Keratinocyte (primary cell): ENCODE measurements around the gene SLC1A2. TPM values are rescaled to one million over a fixed set of nuclear protein-coding genes. Genes with fewer than 3 reads are reported as not detected.

ENCODE experiments used
- DNase-seq: peaks from one replicate; pipeline ENCODE4 v3.0.0-alpha.2; 2011; ENCODE audit warnings: low read depth, missing footprints, low spot score
- FAIRE-seq: peaks from 2 replicates; lab custom pipeline; 2011; peaks lifted over from hg19 to GRCh38; lab: Jason Lieb, UNC
- H2AFZ ChIP-seq: 2 replicates; pipeline ENCODE4 v1.6.0; 2012; ENCODE audit warnings: low read length, control low read depth, inconsistent platforms; ENCODE audit not compliant: control insufficient read depth
- H3K27ac ChIP-seq: 2 replicates; pipeline ENCODE4 v1.5.1; 2011; ENCODE audit warnings: low read length; ENCODE audit not compliant: control insufficient read depth, insufficient read depth
- H3K27me3 ChIP-seq: 3 replicates; pipeline ENCODE4 v1.6.0; 2011; ENCODE audit warnings: low read length; ENCODE audit not compliant: control insufficient read depth, insufficient read depth; ENCODE audit errors: extremely low read depth
- H3K36me3 ChIP-seq, 2 experiments: 2 replicates in 1 of 2; 3 replicates in 1 of 2; pipeline ENCODE4 v1.5.1; 2011; ENCODE audit warnings: low read length in 2 of 2, mild to moderate bottlenecking in 1 of 2; ENCODE audit not compliant: control insufficient read depth in 2 of 2, insufficient read depth in 2 of 2; ENCODE audit errors: extremely low read depth in 1 of 2
- H3K4me1 ChIP-seq: 3 replicates; pipeline ENCODE4 v1.5.1; 2011; ENCODE audit warnings: low read length; ENCODE audit not compliant: control insufficient read depth, insufficient read depth; ENCODE audit errors: extremely low read depth
- H3K4me2 ChIP-seq: 3 replicates; pipeline ENCODE4 v1.6.0; 2011; ENCODE audit warnings: low read depth, low read length; ENCODE audit not compliant: control insufficient read depth, insufficient read depth; ENCODE audit errors: extremely low read depth
- H3K4me3 ChIP-seq, 3 experiments: fragments of 200-600 bp in 1 of 3; sonication (generic) in 1 of 3; 2 replicates in 2 of 3; 3 replicates in 1 of 3; pipeline ENCODE4 v1.5.1; 2011 to 2016; ENCODE audit warnings: low read length in 3 of 3, mild to moderate bottlenecking in 3 of 3, control low read depth in 2 of 3, inconsistent platforms in 1 of 3, low read depth in 1 of 3, mixed read lengths in 1 of 3, mixed run types in 1 of 3, moderate library complexity in 1 of 3; ENCODE audit not compliant: control insufficient read depth in 2 of 3, insufficient read depth in 2 of 3; ENCODE audit errors: extremely low read depth in 1 of 3
- H3K79me2 ChIP-seq: 2 replicates; pipeline ENCODE4 v1.6.0; 2012; ENCODE audit warnings: low read length; ENCODE audit not compliant: control insufficient read depth, insufficient read depth
- H3K9ac ChIP-seq: 3 replicates; pipeline ENCODE4 v1.6.0; 2011; ENCODE audit warnings: low read length; ENCODE audit not compliant: control insufficient read depth, insufficient read depth; ENCODE audit errors: extremely low read depth
- H3K9me1 ChIP-seq: 3 replicates; pipeline ENCODE4 v1.6.0; 2011; ENCODE audit warnings: low read length; ENCODE audit not compliant: control insufficient read depth, insufficient read depth; ENCODE audit errors: extremely low read depth
- H3K9me3 ChIP-seq: 2 replicates; pipeline ENCODE4 v1.5.1; 2012; ENCODE audit warnings: low read depth, low read length; ENCODE audit not compliant: control insufficient read depth
- H4K20me1 ChIP-seq: 3 replicates; pipeline ENCODE4 v1.6.0; 2011; ENCODE audit warnings: low read length; ENCODE audit not compliant: control insufficient read depth, insufficient read depth; ENCODE audit errors: extremely low read depth
- CTCF ChIP-seq, 3 experiments: IDR thresholded peaks in 1 of 3; conservative IDR thresholded peaks in 1 of 3; optimal IDR thresholded peaks in 1 of 3; 2 replicates in 2 of 3; 3 replicates in 1 of 3; pipeline versions ENCODE3 to v1.5.1; 2011; ENCODE audit warnings: low read length in 3 of 3, mild to moderate bottlenecking in 3 of 3, moderate library complexity in 2 of 3, control low read depth in 1 of 3, inconsistent platforms in 1 of 3; ENCODE audit not compliant: insufficient read depth in 2 of 3; ENCODE audit errors: extremely low read depth in 1 of 3
- EZH2 ChIP-seq: IDR thresholded peaks from one replicate; pipeline ENCODE4 v1.6.1; 2012; ENCODE audit warnings: inconsistent platforms, mild to moderate bottlenecking, low read length, moderate library complexity
- dilution Hi-C: fragments of 300-500 bp; cut with MboI; formaldehyde crosslinking; loops from one replicate; pipeline ENCODE4 v1.7.0; 2020; ENCODE audit warnings: low sequenced_read_pairs; ENCODE audit not compliant: extremely low pct_ligation_motif_present
- polyA plus RNA-seq, 5 experiments: library from polyadenylated mRNA; depleted of rRNA in 3 of 5; stranded (reverse) in 3 of 5; stranded (forward) in 1 of 5; unstranded in 1 of 5; fragments of >200 nt; gene quantifications; 1 replicate in 1 of 5; 2 replicates in 3 of 5; 3 replicates in 1 of 5; pipeline versions ENCODE4 v1.2.1 to v1.2.3, GENCODE V29; 2011 to 2012; ENCODE audit warnings: missing spikeins in 2 of 5, low read depth in 1 of 5, low replicate concordance in 1 of 5

SLC1A2 gene
- polyA plus RNA-seq, 1 donor (not counting 4 experiments of a cell fraction or from before 2014, with no cell fraction given): under 0.01 TPM

DNA sequence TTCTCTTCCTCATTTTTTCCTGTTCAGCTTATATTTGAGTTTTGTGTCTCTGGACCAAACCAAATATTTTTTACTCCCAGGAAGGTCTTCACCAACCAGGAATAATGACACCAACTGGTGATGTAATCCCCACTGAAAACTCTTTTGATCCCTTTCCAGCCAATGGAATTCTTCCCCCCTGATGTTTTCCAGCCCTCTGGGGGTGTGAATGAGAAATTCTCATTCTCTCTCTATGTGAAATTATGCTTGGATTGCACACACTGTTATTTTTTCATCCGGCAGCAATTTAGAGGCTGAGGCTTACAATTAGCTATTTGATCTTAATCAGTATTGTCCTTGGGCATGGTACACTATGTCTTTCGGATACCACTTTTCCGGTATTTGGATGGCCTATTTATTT, 39.5 kb upstream of the SLC1A2 start:
- Histone ChIP-seq H2AFZ (no peak overlapping the region), H3K4me1 (peaks cover 4% of the 10 kb centered on the region), H3K4me2 (no peak overlapping the region), H3K4me3 (no peak overlapping the region), H3K9me1 (no peaks in the 10 kb centered on the region), H4K20me1 (no peaks in the 10 kb centered on the region), H3K27me3 (peaks cover 5% of the 10 kb centered on the region), H3K9ac (no peak overlapping the region), H3K36me3 (no peaks in the 10 kb centered on the region), H3K79me2 (no peaks in the 10 kb centered on the region), H3K9me3 (no peaks in the 10 kb centered on the region), H3K27ac (no peak overlapping the region)
- dilution Hi-C loops: no loop called here
- FAIRE-seq (peak; percentile 39), DNase-seq (no peak)
- TF ChIP-seq CTCF (optimal IDR thresholded peaks at IDR 0.05 in 1 of 3, IDR thresholded peaks at IDR 0.05 in 1 of 3, conservative IDR thresholded peaks at IDR 0.05 in 1 of 3; ENCODE audit: extremely low read depth in 1 of 3, insufficient read depth in 2 of 3, low read length in 3 of 3): no peak

- no peak for TF ChIP-seq CTCF (optimal IDR thresholded peaks at IDR 0.05 in 1 of 3, IDR thresholded peaks at IDR 0.05 in 1 of 3, conservative IDR thresholded peaks at IDR 0.05 in 1 of 3; ENCODE audit: extremely low read depth in 1 of 3, insufficient read depth in 2 of 3, low read length in 3 of 3)
- TF ChIP-seq EZH2: no peak
- Histone ChIP-seq H3K4me2 (no peak overlapping the region), H3K4me3 (no peak overlapping the region), H3K9ac (no peak overlapping the region), H3K27ac (no peak overlapping the region), H3K36me3 (no peaks in the 10 kb centered on the region), H3K9me3 (no peaks in the 10 kb centered on the region), H3K9me1 (no peaks in the 10 kb centered on the region), H3K4me1 (peaks cover 5% of the 10 kb centered on the region), H3K27me3 (peaks cover 10% of the 10 kb centered on the region), H4K20me1 (no peaks in the 10 kb centered on the region), H3K79me2 (no peaks in the 10 kb centered on the region), H2AFZ (no peak overlapping the region)
- dilution Hi-C loops: no loop called here
- FAIRE-seq (no peak), DNase-seq (no peak)
These were observed 35.0 kb upstream of the SLC1A2 start for GRCh38 chr11:35454362-35454761.
